GM19238 (cell line): ENCODE measurements around the gene PLEKHN1.

ENCODE experiments used
- DNase-seq: peaks from one replicate; pipeline ENCODE4 v3.0.0; 2011; ENCODE audit warnings: low spot score; ENCODE audit not compliant: insufficient read length

PLEKHN1 gene

DNA sequence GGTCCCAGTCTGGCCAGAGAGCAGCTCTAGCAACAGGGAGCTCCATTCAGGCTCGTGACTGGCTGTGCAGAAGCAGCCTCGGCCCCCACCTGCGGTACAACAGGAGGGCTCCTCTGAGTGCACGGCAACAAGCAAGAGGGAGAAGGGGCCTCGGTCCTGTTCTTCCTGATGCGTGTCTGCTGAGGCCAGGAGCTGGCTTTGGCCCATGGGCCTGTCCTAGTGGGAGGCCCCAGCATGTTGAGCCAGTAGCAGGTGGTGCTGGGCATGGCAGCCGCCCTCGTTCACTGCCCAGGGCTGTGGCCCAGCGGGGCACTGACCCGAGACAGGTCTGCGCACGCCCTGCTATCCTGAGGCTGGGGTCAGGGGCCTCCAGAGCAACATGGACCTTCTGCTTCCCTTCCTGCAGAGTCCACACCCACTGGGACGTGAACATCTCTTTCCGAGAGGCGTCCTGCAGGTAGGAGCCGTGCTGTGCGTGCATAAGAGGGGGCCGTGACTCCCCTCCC is 35.6 kb upstream of the PLEKHN1 start:
- no peak for DNase-seq

DNA sequence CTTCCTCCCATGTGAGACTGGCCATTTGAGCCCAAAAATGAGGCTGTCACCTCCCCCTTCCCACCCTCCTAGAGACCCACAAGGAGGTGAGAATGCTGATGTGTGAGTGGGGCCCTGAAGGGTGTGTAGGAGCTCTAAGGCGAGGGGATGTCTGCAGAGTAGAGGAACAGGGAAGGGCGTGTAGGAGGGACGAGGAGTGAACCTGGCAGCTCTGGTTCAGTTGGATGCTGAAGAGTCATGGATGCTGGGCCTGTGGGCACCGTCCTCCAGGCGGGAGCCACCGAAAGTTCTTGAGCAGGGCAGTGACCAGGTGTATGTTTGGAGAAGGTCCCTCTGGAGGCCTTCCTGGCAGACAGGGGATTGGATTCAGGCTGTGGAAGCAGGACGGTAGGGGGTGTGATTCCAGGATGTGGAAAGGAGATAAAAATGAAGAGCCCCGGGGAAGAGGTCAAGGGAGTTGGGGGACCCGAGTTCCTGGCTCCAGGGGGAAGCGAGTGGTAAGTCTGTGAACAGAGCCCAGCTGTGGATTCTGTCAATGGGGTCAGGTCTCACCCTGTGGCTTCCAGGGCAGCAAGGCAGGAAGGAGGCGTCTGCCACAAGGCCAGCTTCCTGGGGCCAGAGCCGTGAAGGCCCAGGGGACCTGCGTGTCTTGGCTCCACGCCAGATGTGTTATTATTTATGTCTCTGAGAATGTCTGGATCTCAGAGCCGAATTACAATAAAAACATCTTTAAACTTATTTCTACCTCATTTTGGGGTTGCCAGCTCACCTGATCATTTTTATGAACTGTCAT is 34.7 kb upstream of the PLEKHN1 start:
- DNase-seq: no peak

DNA sequence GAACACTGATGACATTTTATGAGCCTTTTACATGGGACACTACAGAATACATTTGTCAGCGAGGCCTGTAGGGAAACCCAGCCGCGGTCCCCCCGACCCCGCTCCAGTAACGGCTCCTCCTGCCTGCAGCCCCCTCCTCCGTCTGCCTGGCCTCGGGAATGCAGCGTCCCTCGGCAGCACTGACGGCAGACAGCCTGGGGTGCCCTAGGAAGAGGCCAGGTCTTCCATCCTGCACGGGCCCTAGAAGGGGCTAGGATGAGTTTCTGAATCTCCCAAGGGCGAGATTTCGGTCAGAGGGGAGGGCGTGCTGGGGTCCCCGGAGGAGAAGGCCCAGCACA is 34.1 kb upstream of the PLEKHN1 start:
- no peak for DNase-seq

DNA sequence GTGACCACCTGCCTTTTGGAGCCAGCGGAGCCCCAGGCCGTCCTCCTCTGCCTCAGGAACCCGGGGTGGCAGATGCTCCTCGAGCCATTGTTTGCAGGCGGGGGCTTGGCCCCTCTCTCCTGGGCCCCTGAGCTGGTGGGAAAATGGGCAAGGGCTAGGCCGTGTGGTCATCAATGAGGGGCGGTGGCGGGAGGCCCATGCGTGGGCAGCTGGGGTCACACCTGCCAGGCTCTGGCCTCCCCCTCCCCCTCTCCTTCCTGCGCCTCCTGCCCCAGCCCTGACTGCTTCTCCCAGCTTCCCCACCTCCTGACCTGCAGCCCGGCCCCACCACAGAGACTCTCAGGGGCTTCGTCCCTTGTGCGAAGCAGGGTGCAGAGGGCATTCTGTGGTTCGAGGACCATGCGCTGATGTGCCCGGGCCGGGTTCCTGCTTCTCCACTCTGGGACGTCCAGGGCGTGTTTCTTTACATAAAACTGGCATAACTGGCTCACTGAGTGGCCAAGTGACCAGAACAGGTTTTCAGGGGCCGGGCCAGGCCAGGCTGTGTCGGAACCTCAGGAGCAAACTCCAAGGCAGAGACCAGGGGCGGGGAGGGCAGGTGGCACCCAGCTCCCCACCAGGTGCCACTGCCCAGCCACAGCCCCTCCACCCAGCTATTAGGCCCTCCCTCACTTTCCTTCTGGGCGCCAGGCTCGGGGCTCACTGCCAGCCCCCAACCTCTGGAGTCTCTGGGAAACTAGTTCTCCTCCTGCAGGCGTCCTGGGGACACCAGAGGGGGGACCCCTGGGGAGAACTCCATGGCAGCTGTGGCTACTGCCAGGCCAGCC is 33.3 kb upstream of the PLEKHN1 start:
- DNase-seq: no peak

DNA sequence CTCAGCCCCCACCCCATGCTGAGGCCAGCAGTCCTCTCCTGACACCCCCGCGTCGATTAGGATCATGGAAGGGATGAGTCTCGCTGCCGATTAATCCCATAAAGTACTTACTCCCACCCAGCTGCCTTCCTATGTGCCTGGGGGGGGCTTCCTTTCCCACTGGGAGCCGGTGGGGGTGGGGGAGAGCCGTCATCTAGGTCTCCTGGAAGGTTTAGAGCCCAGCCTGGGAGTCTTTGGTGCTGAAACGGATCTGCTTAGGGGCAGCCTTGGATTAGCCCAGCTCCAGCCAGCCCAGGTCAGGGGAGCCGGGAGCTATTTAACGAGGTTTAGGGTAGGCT is 32.7 kb upstream of the PLEKHN1 start:
- no peak for DNase-seq

DNA sequence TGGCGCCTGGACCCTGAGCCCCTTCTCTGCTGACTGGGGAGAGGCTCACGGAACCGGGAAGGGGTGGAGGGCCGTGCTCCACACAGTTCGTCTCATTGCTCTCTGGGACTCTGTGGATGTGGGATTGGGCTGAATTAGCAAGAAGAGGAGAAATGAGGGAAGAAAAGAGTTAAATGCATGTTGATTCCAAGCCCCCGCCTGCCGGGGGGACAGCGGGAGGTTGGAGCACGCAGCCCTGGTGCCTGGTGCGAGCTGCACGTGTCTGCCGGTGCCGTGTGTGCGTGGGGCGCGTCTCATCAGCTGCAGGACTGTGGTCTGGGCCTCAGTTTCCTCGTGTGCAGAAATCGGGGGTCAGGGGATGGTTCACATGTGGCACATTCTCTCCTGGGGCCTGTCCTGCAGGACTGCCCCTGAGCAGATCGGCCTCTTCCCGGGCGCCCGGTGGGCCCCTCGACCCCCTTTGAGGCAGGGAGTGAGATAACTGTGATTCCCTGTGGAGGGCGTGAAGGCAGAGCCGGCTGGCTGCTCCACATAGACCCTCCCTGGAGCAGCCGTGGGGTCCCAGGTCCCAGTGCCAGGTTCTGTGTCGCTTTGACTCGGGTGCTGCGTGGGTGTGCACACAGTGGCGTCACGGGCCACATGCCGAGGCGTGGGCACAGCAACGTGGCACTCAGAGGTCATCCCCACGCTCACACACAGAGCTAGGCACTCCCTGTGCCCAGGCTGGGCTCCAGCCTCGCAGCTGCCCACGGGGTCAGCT is 31.1 kb upstream of the PLEKHN1 start:
- no peak for DNase-seq

DNA sequence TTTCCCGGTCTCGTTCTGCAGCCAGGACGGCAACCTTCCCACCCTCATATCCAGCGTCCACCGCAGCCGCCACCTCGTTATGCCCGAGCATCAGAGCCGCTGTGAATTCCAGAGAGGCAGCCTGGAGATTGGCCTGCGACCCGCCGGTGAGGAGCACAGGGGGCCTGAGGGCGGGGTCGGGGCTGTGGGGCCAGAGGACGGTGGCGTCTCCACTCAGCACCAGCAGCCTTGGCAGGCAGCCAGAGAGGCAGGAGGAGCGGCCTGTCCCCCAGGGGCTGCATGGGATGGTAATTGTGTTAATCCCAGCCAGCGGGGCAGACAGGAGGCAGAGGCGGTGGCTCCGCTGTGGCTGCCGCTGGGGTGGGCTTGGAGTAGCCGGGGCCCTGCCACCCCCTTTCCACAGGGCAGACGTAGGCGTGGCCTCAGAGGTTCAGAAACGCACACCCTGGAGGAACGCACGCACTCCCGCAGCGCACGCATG is 30.5 kb upstream of the PLEKHN1 start:
- DNase-seq: no peak

DNA sequence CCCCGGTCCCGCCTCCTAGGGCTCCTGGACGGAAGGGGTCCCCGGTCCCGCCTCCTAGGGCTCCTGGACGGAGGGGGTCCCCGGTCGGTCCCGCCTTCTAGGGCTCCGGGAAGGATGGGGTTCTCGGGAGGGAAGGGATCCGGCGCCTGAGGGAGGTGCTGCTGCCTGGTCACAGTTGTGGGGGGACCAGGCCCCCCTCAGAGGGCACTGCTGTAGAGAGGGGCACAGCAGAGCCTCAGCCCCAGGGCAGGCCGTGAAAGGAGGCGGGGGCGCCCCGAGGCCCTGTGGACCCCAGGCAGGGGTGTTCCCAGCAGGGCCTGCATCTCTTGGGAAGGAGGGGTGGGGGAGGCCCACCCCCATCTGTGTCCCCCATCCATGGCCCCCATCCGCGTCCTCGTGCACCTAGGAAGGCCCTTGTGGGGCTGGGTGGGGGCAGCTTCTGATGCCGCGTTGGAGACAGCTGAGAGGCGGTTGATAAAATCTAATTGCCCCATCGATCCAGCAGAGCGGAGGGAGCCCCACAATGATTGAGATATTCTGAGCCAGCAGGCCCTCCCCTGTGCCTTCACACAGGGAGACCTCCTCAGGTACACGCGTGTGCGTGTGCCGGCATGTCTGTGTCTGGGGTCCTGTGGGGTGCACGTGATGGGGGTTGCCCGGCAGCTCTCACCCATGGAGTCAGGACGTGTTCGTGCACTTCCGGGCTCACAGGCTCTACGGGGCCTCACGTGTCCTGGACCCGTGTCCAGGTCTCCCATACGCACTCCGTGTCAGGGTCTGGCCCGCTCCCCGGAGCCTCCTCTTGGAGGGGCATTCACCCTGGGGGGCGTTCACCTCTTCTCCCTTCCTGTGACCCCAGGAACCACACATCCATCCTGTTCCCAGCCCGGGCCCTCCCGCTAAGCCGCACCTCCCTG is 29.7 kb upstream of the PLEKHN1 start:
- no peak for DNase-seq

DNA sequence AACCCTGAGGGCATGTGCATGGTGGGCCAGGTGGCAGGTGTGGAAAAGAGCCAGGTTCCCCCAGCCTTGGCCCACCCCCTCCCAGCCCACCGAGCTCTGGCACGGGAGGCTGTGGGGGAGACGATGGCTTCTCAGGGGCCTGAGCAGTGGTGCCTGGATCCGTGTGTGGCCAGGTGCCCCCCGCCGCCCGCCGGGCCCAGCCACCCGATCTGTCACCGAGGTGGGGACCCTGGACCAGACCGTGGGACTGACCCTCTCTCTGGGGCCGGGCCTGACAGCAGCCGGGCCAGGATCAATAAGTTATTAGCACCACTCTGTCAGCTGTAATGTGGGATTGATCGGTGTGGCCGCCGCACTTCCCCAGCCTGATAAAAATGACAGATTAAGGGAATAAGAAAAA is 28.8 kb upstream of the PLEKHN1 start:
- no peak for DNase-seq

DNA sequence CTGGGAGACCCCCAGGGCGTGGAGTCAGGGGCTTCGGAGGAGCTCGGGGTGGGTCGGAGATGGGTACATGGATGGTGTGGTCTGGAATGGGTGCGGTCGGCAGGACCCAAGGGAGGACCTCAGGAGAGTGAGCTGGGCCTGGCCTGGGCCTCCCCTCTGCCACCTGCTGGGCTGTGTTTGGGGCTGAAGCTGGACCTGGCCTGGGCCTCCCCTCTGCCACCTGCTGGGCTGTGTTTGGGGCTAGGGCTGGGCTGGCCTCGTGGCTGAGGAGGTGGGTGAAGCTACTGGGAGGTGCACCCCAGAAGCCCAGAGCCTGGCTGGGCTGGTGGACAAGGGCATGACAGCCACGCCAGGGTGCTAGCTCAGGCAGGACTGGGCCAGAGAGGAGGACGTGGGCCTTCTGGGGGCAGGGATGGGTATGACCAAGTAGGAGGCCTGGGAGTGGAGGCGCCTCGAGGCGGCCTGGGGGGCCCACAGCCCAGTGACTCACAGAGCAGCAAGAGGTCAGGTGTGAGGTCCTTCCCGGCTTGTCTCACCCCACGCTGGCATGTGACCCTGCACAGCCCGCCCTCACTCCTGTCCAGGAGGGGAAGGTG is 28.1 kb upstream of the PLEKHN1 start:
- no peak for DNase-seq

DNA sequence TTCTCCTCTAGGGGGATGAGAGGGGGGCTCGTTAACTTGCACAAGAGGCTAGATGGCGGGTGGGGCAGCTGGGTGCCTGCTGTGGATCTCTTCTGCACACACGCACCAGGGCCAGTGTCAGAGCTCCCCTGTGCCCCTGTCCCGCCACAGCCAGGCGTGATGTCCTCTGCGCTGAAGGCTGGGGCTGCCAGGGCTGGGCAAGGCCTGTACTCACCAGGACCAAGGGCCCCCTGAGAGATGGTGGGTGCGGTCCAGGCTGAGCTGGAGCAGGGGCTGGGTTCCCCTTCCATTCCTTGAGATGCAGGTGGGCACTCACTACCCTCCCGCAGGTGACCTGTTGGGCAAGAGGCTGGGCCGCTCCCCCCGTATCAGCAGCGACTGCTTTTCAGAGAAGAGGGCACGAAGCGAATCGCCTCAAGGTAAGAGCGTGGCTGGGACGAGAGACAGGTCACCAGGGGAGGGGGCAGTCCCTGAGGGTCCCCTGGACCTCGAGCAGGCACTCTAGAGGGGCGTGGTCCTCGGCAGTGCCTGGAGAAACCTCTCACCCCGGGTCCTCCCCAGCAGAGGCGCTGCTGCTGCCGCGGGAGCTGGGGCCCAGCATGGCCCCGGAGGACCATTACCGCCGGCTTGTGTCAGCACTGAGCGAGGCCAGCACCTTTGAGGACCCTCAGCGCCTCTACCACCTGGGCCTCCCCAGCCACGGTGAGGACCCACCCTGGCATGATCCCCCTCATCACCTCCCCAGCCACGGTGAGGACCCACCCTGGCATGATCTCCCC is 27.4 kb upstream of the PLEKHN1 start:
- DNase-seq: no peak

DNA sequence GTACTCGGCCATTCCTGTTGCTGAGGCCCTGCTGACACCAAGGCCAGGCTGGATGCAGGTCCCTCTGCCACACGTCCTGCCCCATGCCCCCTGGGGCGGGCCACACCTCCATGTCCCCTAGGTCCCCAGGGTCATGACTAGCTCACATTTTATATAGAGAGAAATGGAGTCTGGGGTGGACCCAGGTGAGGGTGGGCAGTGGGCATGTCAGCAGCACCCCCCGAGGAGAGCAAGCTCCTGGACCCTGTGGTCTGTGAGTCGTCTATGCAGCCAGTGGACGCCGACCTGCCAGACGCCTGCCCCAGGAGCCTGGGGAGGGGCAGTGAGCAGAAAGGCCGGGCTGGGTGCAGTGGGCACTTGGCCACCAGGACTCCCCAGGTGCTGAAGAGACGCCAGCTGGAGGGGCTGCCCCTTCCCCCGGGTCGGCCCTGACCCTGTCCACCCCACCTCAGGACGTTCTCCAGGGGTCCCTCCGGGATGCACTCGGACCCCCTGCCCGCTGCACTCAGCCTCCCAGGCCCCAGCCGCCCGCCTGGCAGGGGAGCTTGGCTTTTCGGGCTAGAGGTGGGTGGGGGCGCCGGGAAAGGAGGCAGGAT is 26.7 kb upstream of the PLEKHN1 start:
- no peak for DNase-seq

DNA sequence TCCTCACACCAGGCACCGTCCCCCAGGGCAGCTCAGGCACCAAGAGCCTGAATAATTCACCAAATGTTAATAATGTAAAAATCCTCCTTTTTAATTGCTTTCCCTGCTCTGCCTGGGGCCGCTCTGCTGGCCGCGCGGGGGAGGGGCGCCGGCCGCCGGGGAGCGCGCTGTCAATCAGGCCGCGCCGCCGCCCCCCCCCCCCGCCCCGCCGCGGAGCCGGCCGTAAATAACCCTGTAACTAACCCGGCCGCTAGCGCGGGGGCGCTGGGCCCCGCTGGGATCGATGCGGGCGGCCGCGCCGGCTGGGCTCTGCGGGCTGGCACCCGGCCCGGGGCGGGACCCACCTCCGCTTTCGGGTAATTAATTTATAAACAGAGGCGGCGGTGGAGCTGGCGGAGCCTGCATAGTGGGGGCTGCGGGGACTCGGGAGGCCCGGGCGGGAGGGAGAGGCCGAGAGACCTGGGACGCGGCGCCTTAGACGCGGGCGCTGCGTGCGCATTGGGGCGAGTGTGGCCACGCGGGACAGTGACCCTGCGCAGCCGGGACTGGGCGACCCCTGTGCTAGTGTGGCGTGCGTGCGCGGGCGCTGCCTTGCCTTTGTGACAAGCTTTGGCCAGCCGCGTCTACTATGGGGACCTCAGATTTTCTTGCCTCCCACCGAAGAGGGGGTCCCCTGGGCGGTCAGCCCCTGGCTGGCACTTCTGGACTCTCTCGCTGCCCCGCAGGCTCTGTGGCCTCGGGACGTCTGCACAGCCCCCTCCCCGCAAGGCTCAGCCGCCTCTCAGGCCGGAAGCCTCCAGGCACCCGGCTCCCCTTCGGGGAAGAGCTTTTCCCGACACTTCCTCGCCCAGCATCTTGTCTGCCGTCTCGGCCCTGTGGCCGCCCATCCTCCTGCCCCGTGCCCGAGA is 25.9 kb upstream of the PLEKHN1 start:
- no peak for DNase-seq

DNA sequence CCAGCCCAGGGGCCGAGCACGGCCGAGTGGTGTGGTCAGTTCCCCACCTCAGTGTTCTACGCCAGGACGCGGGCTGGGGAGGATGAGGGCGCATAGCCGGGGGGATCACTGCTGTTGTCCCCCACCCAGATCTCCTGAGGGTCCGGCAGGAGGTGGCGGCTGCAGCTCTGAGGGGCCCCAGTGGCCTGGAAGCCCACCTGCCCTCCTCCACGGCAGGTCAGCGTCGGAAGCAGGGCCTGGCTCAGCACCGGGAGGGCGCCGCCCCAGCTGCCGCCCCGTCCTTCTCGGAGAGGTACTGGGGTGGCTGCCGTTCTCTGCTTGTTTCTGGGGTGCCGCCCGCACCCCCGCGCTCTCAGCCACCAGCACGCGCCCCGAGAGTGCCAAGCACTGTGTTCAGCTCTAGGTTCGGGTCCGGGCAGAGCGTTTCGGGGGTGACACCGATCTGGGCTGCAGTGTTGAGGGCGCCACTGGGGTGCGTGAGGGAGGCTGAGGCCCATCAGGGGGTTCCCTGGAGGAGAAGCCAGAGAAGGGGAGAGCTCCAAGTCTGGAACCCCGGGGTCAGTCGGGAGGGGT is 25.2 kb upstream of the PLEKHN1 start:
- DNase-seq: no peak

DNA sequence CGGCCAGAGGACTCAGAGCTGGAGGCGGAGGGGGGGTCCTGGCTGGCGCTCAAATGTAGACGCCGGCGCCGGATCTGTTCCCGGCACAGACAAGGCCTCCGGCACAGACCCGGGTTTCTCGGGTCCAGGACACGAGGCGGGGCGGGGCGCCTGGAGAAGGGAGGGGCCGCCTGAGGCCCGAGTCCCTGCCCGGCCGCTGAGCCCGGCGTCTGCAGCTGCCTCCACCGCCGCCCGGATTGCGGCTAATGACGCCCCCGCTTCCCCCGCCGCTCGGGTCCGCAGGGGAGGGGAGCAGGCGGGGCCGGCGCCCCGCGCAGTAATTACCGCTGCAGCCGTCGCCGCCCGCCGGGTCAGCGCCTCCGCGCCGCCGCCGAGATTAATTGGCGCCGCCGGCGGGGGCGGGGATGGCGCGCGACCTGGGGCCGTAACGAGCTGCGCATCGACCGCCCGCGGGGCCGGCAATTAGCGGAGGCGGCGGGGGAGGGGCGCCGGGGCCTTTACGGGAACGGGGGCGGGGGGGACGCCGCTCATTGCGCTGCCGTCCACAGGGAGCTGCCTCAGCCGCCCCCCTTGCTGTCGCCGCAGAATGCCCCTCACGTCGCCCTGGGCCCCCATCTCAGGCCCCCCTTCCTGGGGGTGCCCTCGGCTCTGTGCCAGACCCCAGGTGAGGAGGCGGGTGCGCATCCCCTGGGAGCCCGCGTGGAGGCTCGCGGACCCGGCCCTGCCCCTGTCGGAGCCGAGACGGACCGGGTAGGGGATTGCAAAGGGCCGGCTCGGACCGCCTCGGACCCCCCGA is 24.5 kb upstream of the PLEKHN1 start:
- no peak for DNase-seq

DNA sequence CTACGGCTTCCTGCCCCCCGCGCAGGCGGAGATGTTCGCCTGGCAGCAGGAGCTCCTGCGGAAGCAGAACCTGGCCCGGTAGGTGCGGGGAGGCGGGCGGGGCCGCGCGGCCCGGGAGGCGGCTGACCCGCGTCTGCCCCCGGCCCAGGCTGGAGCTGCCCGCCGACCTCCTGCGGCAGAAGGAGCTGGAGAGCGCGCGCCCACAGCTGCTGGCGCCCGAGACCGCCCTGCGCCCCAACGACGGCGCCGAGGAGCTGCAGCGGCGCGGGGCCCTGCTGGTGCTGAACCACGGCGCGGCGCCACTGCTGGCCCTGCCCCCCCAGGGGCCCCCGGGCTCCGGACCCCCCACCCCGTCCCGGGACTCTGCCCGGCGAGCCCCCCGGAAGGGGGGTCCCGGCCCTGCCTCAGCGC is 23.9 kb upstream of the PLEKHN1 start:
- no peak for DNase-seq
